PFSK-1 (cell line): ENCODE measurements around the gene CTNS.

ENCODE experiments used
- FOXP2 ChIP-seq: optimal IDR thresholded peaks from 2 replicates; pipeline ENCODE3; 2011; ENCODE audit warnings: borderline replicate concordance, control low read depth, inconsistent platforms; ENCODE audit not compliant: insufficient read depth; ENCODE audit errors: extremely low read length, extremely low read depth
- POLR2AphosphoS5 ChIP-seq: IDR thresholded peaks from 2 replicates; pipeline ENCODE4 v1.6.1; 2012; ENCODE audit warnings: low read depth, mild to moderate bottlenecking, control low read depth, low read length, moderate library complexity
- REST ChIP-seq, 2 experiments: IDR thresholded peaks; 2 replicates each; pipeline versions ENCODE4 v1.6.1 to v1.8.0; 2011 to 2012; ENCODE audit warnings: low read depth in 2 of 2, low read length in 2 of 2, control low read depth in 1 of 2, inconsistent platforms in 1 of 2, mild to moderate bottlenecking in 1 of 2, moderate library complexity in 1 of 2; ENCODE audit not compliant: insufficient read depth in 1 of 2
- SIN3A ChIP-seq: IDR thresholded peaks from 2 replicates; pipeline ENCODE4 v1.6.1; 2012; ENCODE audit warnings: mild to moderate bottlenecking, low read length, moderate library complexity, borderline replicate concordance; ENCODE audit not compliant: insufficient read depth
- TAF1 ChIP-seq: IDR thresholded peaks from 2 replicates; pipeline ENCODE4 v1.6.1; 2012; ENCODE audit warnings: low read length, control low read depth, borderline replicate concordance; ENCODE audit not compliant: insufficient read depth

The CTNS gene

GRCh38 chr17:3615160-3615870, 21.2 kb upstream of the CTNS start:
- TF ChIP-seq REST (IDR thresholded peaks at IDR 0.05; ENCODE audit: insufficient read depth in 1 of 2, low read depth in 2 of 2, low read length in 2 of 2) (no peak), FOXP2 (no peak), SIN3A (no peak), POLR2AphosphoS5 (no peak), TAF1 (no peak)

- no peak for TF ChIP-seq REST (IDR thresholded peaks at IDR 0.05; ENCODE audit: insufficient read depth in 1 of 2, low read depth in 2 of 2, low read length in 2 of 2)
- no peak for TF ChIP-seq FOXP2
- no peak for TF ChIP-seq TAF1
- TF ChIP-seq SIN3A, result no peak
- no peak for TF ChIP-seq POLR2AphosphoS5
Observed at GRCh38 chr17:3621146-3621720, 15.3 kb upstream of the CTNS start.

- no peak for TF ChIP-seq SIN3A
- no peak for TF ChIP-seq REST (IDR thresholded peaks at IDR 0.05; ENCODE audit: insufficient read depth in 1 of 2, low read depth in 2 of 2, low read length in 2 of 2)
- no peak for TF ChIP-seq TAF1
- TF ChIP-seq FOXP2, result no peak
- no peak for TF ChIP-seq POLR2AphosphoS5
Observed at GRCh38 chr17:3622977-3623594, 13.5 kb upstream of the CTNS start.

GRCh38 chr17:3626831-3627768, 9.5 kb upstream of the CTNS start:
- TF ChIP-seq FOXP2, result no peak
- TF ChIP-seq SIN3A, result no peak
- TF ChIP-seq REST (IDR thresholded peaks at IDR 0.05; ENCODE audit: insufficient read depth in 1 of 2, low read depth in 2 of 2, low read length in 2 of 2), result no peak
- TF ChIP-seq POLR2AphosphoS5, result no peak
- TF ChIP-seq TAF1, result no peak
